Measurements from ENCODE around the gene MRPL39.

The MRPL39 gene

GRCh38 chr21:25564349-25564948 is 42.8 kb downstream of the MRPL39 start:
- DNase-seq, result no peak
- Mint-ChIP-seq H3K36me3 (ENCODE audit: low read depth) (peaks cover 25% of the 10 kb centered on the region), H3K9me3 (peaks cover 5% of the 10 kb centered on the region), H3K27ac (no peak overlapping the region), H3K4me3 (no peak overlapping the region), H3K4me1 (peaks cover 19% of the 10 kb centered on the region), H3K27me3 (ENCODE audit: low read depth, poor library complexity) (peaks cover 17% of the 10 kb centered on the region)
- TF ChIP-seq CTCF (IDR thresholded peaks at IDR 0.05), result no peak

GRCh38 chr21:25563361-25564116 is 43.7 kb downstream of the MRPL39 start:
- peaks cover 25% of the 10 kb centered on the region for H3K36me3 Mint-ChIP-seq (ENCODE audit: low read depth)

GRCh38 chr21:25562660-25563059 is 44.6 kb downstream of the MRPL39 start:
- peak overlapping the region; percentile 80 for H3K4me3 Mint-ChIP-seq
- H3K4me1 Mint-ChIP-seq, result peaks cover 9% of the 10 kb centered on the region
- peaks cover 17% of the 10 kb centered on the region for H3K27me3 Mint-ChIP-seq (ENCODE audit: low read depth, poor library complexity)
- no peak overlapping the region for H3K27ac Mint-ChIP-seq
- no peak for DNase-seq
- TF ChIP-seq CTCF (IDR thresholded peaks at IDR 0.05), result no peak
- H3K9me3 Mint-ChIP-seq, result peaks cover 5% of the 10 kb centered on the region
- H3K36me3 Mint-ChIP-seq (ENCODE audit: low read depth), result peaks cover 21% of the 10 kb centered on the region

More at GRCh38 chr21:25563361-25564116, 43.7 kb downstream of the MRPL39 start:
- no peak overlapping the region for H3K4me3 Mint-ChIP-seq
- no peak for TF ChIP-seq CTCF (IDR thresholded peaks at IDR 0.05)
- H3K9me3 Mint-ChIP-seq, result peaks cover 5% of the 10 kb centered on the region
- H3K27me3 Mint-ChIP-seq (ENCODE audit: low read depth, poor library complexity), result peaks cover 17% of the 10 kb centered on the region
- H3K4me1 Mint-ChIP-seq, result peaks cover 17% of the 10 kb centered on the region
- DNase-seq, result no peak
- no peak overlapping the region for H3K27ac Mint-ChIP-seq

- Mint-ChIP-seq H3K27me3 (ENCODE audit: low read depth, poor library complexity) (peaks cover 21% of the 10 kb centered on the region), H3K4me3 (peak overlapping the region; percentile 80), H3K4me1 (peaks cover 8% of the 10 kb centered on the region), H3K9me3 (peaks cover 5% of the 10 kb centered on the region), H3K27ac (no peak overlapping the region), H3K36me3 (ENCODE audit: low read depth) (peaks cover 15% of the 10 kb centered on the region)
- DNase-seq, result peak; percentile 69
- no peak for TF ChIP-seq CTCF (IDR thresholded peaks at IDR 0.05)
Measured at GRCh38 chr21:25561668-25562641, 45.3 kb downstream of the MRPL39 start.

- no peak for DNase-seq
- H3K36me3 Mint-ChIP-seq (ENCODE audit: low read depth), result peaks cover 11% of the 10 kb centered on the region
- H3K27me3 Mint-ChIP-seq (ENCODE audit: low read depth, poor library complexity), result peaks cover 21% of the 10 kb centered on the region
- H3K9me3 Mint-ChIP-seq, result peaks cover 5% of the 10 kb centered on the region
- no peak overlapping the region for H3K27ac Mint-ChIP-seq
- peak overlapping the region; percentile 80 for H3K4me3 Mint-ChIP-seq
- no peak for TF ChIP-seq CTCF (IDR thresholded peaks at IDR 0.05)
- peaks cover 8% of the 10 kb centered on the region for H3K4me1 Mint-ChIP-seq
Measured at GRCh38 chr21:25560891-25561290, 46.4 kb downstream of the MRPL39 start.

Data from nephron progenitor cell (in vitro differentiated cells).